Kidney tubule cell (primary cell): ENCODE results near the gene CHRM4.

ENCODE experiments used
- DNase-seq: peaks from one replicate; pipeline ENCODE4 v3.0.0-alpha.2; 2018; ENCODE audit warnings: low spot score

CHRM4 gene

GRCh38 chr11:46367244-46367915 is 24.2 kb downstream of the CHRM4 start:
- DNase-seq, result peak; percentile 38

GRCh38 chr11:46366661-46367161 is 24.9 kb downstream of the CHRM4 start:
- no peak for DNase-seq

GRCh38 chr11:46366260-46366659 is 25.3 kb downstream of the CHRM4 start:
- DNase-seq, result no peak

- DNase-seq, result no peak
Observed at GRCh38 chr11:46364791-46365190, 26.8 kb downstream of the CHRM4 start.

GRCh38 chr11:46364056-46364455 is 27.5 kb downstream of the CHRM4 start:
- no peak for DNase-seq

GRCh38 chr11:46363455-46364005 is 28.0 kb downstream of the CHRM4 start:
- peak; percentile 64 for DNase-seq

GRCh38 chr11:46363031-46363407 is 28.6 kb downstream of the CHRM4 start:
- DNase-seq, result peak; percentile 82

- DNase-seq, result no peak
Observed at GRCh38 chr11:46362156-46363030, 29.2 kb downstream of the CHRM4 start.

GRCh38 chr11:46361283-46362155 is 30.1 kb downstream of the CHRM4 start:
- no peak for DNase-seq

GRCh38 chr11:46360878-46361277 is 30.7 kb downstream of the CHRM4 start:
- no peak for DNase-seq

- DNase-seq, result no peak
Observed at GRCh38 chr11:46359953-46360352, 31.6 kb downstream of the CHRM4 start.

- peak; percentile 87 for DNase-seq
Observed at GRCh38 chr11:46357483-46357936, 34.1 kb downstream of the CHRM4 start.

- peak; percentile 44 for DNase-seq
Observed at GRCh38 chr11:46356924-46357482, 34.6 kb downstream of the CHRM4 start.

- no peak for DNase-seq
Observed at GRCh38 chr11:46353698-46354097, 37.9 kb downstream of the CHRM4 start.

- peak; percentile 50 for DNase-seq
Observed at GRCh38 chr11:46352063-46352841, 39.3 kb downstream of the CHRM4 start.

- no peak for DNase-seq
Observed at GRCh38 chr11:46351606-46352005, 40.0 kb downstream of the CHRM4 start.

- DNase-seq, result no peak
Observed at GRCh38 chr11:46351148-46351547, 40.4 kb downstream of the CHRM4 start.

- DNase-seq, result no peak
Observed at GRCh38 chr11:46350695-46351094, 40.9 kb downstream of the CHRM4 start.

- no peak for DNase-seq
Observed at GRCh38 chr11:46348566-46349401, 42.8 kb downstream of the CHRM4 start.
